ENCODE measurements around the gene WDFY3.
"Not testable (repeated sequence)": the region's sequence is repeated elsewhere in the genome, so short reads cannot be mapped to it uniquely, and the experiment has no call there.

WDFY3 gene

GRCh38 chr4:84688605-84689004, 277.9 kb downstream of the WDFY3 start:
- H3K27me3 ChIP-seq (replicated peaks; ENCODE audit: control insufficient read depth, insufficient read depth, low read length, poor library complexity, severe bottlenecking): no peaks in the 10 kb centered on the region
- H3K4me1 ChIP-seq (ENCODE audit: control insufficient read depth, insufficient read depth, low read length, poor library complexity, severe bottlenecking): no peaks in the 10 kb centered on the region
- H3K4me3 ChIP-seq (ENCODE audit: insufficient read depth, low read depth, low read length, poor library complexity, severe bottlenecking): no peak overlapping the region
- no peak overlapping the region for H3K27ac ChIP-seq (ENCODE audit: insufficient read depth, low read length, poor library complexity, severe bottlenecking)
- H3K36me3 ChIP-seq (ENCODE audit: control insufficient read depth, insufficient read depth, low read length): no peaks in the 10 kb centered on the region
- no peak for DNase-seq
- H3K9me3 ChIP-seq (ENCODE audit: control insufficient read depth, low read length): no peaks in the 10 kb centered on the region

GRCh38 chr4:84685105-84685504, 281.4 kb downstream of the WDFY3 start:
- DNase-seq: no peak
- no peaks in the 10 kb centered on the region for H3K27me3 ChIP-seq (replicated peaks; ENCODE audit: control insufficient read depth, insufficient read depth, low read length, poor library complexity, severe bottlenecking)
- no peak overlapping the region for H3K27ac ChIP-seq (ENCODE audit: insufficient read depth, low read length, poor library complexity, severe bottlenecking)
- H3K36me3 ChIP-seq (ENCODE audit: control insufficient read depth, insufficient read depth, low read length): no peaks in the 10 kb centered on the region
- H3K9me3 ChIP-seq (ENCODE audit: control insufficient read depth, low read length): no peaks in the 10 kb centered on the region
- H3K4me3 ChIP-seq (ENCODE audit: insufficient read depth, low read depth, low read length, poor library complexity, severe bottlenecking): no peak overlapping the region
- no peaks in the 10 kb centered on the region for H3K4me1 ChIP-seq (ENCODE audit: control insufficient read depth, insufficient read depth, low read length, poor library complexity, severe bottlenecking)

GRCh38 chr4:84684361-84684760, 282.1 kb downstream of the WDFY3 start:
- Histone ChIP-seq H3K27me3 (replicated peaks; ENCODE audit: control insufficient read depth, insufficient read depth, low read length, poor library complexity, severe bottlenecking) (no peaks in the 10 kb centered on the region), H3K4me3 (ENCODE audit: insufficient read depth, low read depth, low read length, poor library complexity, severe bottlenecking) (no peak overlapping the region), H3K9me3 (ENCODE audit: control insufficient read depth, low read length) (no peaks in the 10 kb centered on the region), H3K36me3 (ENCODE audit: control insufficient read depth, insufficient read depth, low read length) (no peaks in the 10 kb centered on the region), H3K27ac (ENCODE audit: insufficient read depth, low read length, poor library complexity, severe bottlenecking) (no peak overlapping the region), H3K4me1 (ENCODE audit: control insufficient read depth, insufficient read depth, low read length, poor library complexity, severe bottlenecking) (no peaks in the 10 kb centered on the region)
- no peak for DNase-seq

GRCh38 chr4:84683064-84683850, 283.2 kb downstream of the WDFY3 start:
- Histone ChIP-seq H3K36me3 (ENCODE audit: control insufficient read depth, insufficient read depth, low read length) (no peaks in the 10 kb centered on the region), H3K4me3 (ENCODE audit: insufficient read depth, low read depth, low read length, poor library complexity, severe bottlenecking) (no peak overlapping the region), H3K9me3 (ENCODE audit: control insufficient read depth, low read length) (no peaks in the 10 kb centered on the region), H3K27ac (ENCODE audit: insufficient read depth, low read length, poor library complexity, severe bottlenecking) (no peak overlapping the region), H3K27me3 (replicated peaks; ENCODE audit: control insufficient read depth, insufficient read depth, low read length, poor library complexity, severe bottlenecking) (no peaks in the 10 kb centered on the region), H3K4me1 (ENCODE audit: control insufficient read depth, insufficient read depth, low read length, poor library complexity, severe bottlenecking) (no peaks in the 10 kb centered on the region)
- DNase-seq: no peak

GRCh38 chr4:84682661-84683060, 283.8 kb downstream of the WDFY3 start:
- H3K27me3 ChIP-seq (replicated peaks; ENCODE audit: control insufficient read depth, insufficient read depth, low read length, poor library complexity, severe bottlenecking); H3K27ac ChIP-seq (ENCODE audit: insufficient read depth, low read length, poor library complexity, severe bottlenecking); H3K4me3 ChIP-seq (ENCODE audit: insufficient read depth, low read depth, low read length, poor library complexity, severe bottlenecking); H3K36me3 ChIP-seq (ENCODE audit: control insufficient read depth, insufficient read depth, low read length); H3K4me1 ChIP-seq (ENCODE audit: control insufficient read depth, insufficient read depth, low read length, poor library complexity, severe bottlenecking); H3K9me3 ChIP-seq (ENCODE audit: control insufficient read depth, low read length); DNase-seq: not testable (repeated sequence)

- DNase-seq: no peak
- no peak overlapping the region for H3K4me3 ChIP-seq (ENCODE audit: insufficient read depth, low read depth, low read length, poor library complexity, severe bottlenecking)
- H3K9me3 ChIP-seq (ENCODE audit: control insufficient read depth, low read length): no peaks in the 10 kb centered on the region
- H3K36me3 ChIP-seq (ENCODE audit: control insufficient read depth, insufficient read depth, low read length): no peaks in the 10 kb centered on the region
- no peaks in the 10 kb centered on the region for H3K4me1 ChIP-seq (ENCODE audit: control insufficient read depth, insufficient read depth, low read length, poor library complexity, severe bottlenecking)
- no peaks in the 10 kb centered on the region for H3K27me3 ChIP-seq (replicated peaks; ENCODE audit: control insufficient read depth, insufficient read depth, low read length, poor library complexity, severe bottlenecking)
- H3K27ac ChIP-seq (ENCODE audit: insufficient read depth, low read length, poor library complexity, severe bottlenecking): no peak overlapping the region
These were observed 284.8 kb downstream of the WDFY3 start for GRCh38 chr4:84681486-84682274.

- Histone ChIP-seq H3K4me3 (ENCODE audit: insufficient read depth, low read depth, low read length, poor library complexity, severe bottlenecking) (no peak overlapping the region), H3K27ac (ENCODE audit: insufficient read depth, low read length, poor library complexity, severe bottlenecking) (no peak overlapping the region), H3K27me3 (replicated peaks; ENCODE audit: control insufficient read depth, insufficient read depth, low read length, poor library complexity, severe bottlenecking) (no peaks in the 10 kb centered on the region), H3K9me3 (ENCODE audit: control insufficient read depth, low read length) (no peaks in the 10 kb centered on the region), H3K36me3 (ENCODE audit: control insufficient read depth, insufficient read depth, low read length) (no peaks in the 10 kb centered on the region), H3K4me1 (ENCODE audit: control insufficient read depth, insufficient read depth, low read length, poor library complexity, severe bottlenecking) (no peaks in the 10 kb centered on the region)
- DNase-seq: no peak
These were observed 285.5 kb downstream of the WDFY3 start for GRCh38 chr4:84680956-84681355.

- Histone ChIP-seq H3K36me3 (ENCODE audit: control insufficient read depth, insufficient read depth, low read length) (no peaks in the 10 kb centered on the region), H3K27me3 (replicated peaks; ENCODE audit: control insufficient read depth, insufficient read depth, low read length, poor library complexity, severe bottlenecking) (no peaks in the 10 kb centered on the region), H3K4me3 (ENCODE audit: insufficient read depth, low read depth, low read length, poor library complexity, severe bottlenecking) (no peak overlapping the region), H3K27ac (ENCODE audit: insufficient read depth, low read length, poor library complexity, severe bottlenecking) (no peak overlapping the region), H3K9me3 (ENCODE audit: control insufficient read depth, low read length) (no peaks in the 10 kb centered on the region), H3K4me1 (ENCODE audit: control insufficient read depth, insufficient read depth, low read length, poor library complexity, severe bottlenecking) (no peaks in the 10 kb centered on the region)
- no peak for DNase-seq
These were observed 287.3 kb downstream of the WDFY3 start for GRCh38 chr4:84678976-84679744.

- no peaks in the 10 kb centered on the region for H3K9me3 ChIP-seq (ENCODE audit: control insufficient read depth, low read length)
- H3K36me3 ChIP-seq (ENCODE audit: control insufficient read depth, insufficient read depth, low read length): no peaks in the 10 kb centered on the region
- no peaks in the 10 kb centered on the region for H3K27me3 ChIP-seq (replicated peaks; ENCODE audit: control insufficient read depth, insufficient read depth, low read length, poor library complexity, severe bottlenecking)
- no peak overlapping the region for H3K27ac ChIP-seq (ENCODE audit: insufficient read depth, low read length, poor library complexity, severe bottlenecking)
- H3K4me3 ChIP-seq (ENCODE audit: insufficient read depth, low read depth, low read length, poor library complexity, severe bottlenecking): no peak overlapping the region
- no peaks in the 10 kb centered on the region for H3K4me1 ChIP-seq (ENCODE audit: control insufficient read depth, insufficient read depth, low read length, poor library complexity, severe bottlenecking)
- DNase-seq: no peak
These were observed 288.5 kb downstream of the WDFY3 start for GRCh38 chr4:84677995-84678394.

GRCh38 chr4:84677093-84677492, 289.4 kb downstream of the WDFY3 start:
- Histone ChIP-seq H3K4me1 (ENCODE audit: control insufficient read depth, insufficient read depth, low read length, poor library complexity, severe bottlenecking) (no peaks in the 10 kb centered on the region), H3K27me3 (replicated peaks; ENCODE audit: control insufficient read depth, insufficient read depth, low read length, poor library complexity, severe bottlenecking) (no peaks in the 10 kb centered on the region), H3K27ac (ENCODE audit: insufficient read depth, low read length, poor library complexity, severe bottlenecking) (no peak overlapping the region), H3K4me3 (ENCODE audit: insufficient read depth, low read depth, low read length, poor library complexity, severe bottlenecking) (no peak overlapping the region), H3K36me3 (ENCODE audit: control insufficient read depth, insufficient read depth, low read length) (no peaks in the 10 kb centered on the region), H3K9me3 (ENCODE audit: control insufficient read depth, low read length) (no peaks in the 10 kb centered on the region)
- DNase-seq: no peak
